Astrocyte (in vitro differentiated cells and primary cell): ENCODE measurements around the gene AFG1L. TPM values are rescaled to one million over a fixed set of nuclear protein-coding genes. Genes with fewer than 3 reads are reported as not detected.

ENCODE experiments used
- DNase-seq: peaks from one replicate; pipeline ENCODE4 v3.0.0-alpha.2; 2010; ENCODE audit warnings: low read depth
- FAIRE-seq: peaks from 2 replicates; lab custom pipeline; 2011; peaks lifted over from hg19 to GRCh38; lab: Jason Lieb, UNC
- H2AFZ ChIP-seq: 2 replicates; pipeline ENCODE4 v1.6.0; 2012; ENCODE audit warnings: low read depth, low read length, inconsistent platforms
- H3K27ac ChIP-seq: 2 replicates; pipeline ENCODE4 v1.5.1; 2011; ENCODE audit warnings: low read depth, low read length, inconsistent platforms
- H3K27me3 ChIP-seq: 2 replicates; pipeline ENCODE4 v1.6.0; 2011; ENCODE audit warnings: low read length, inconsistent platforms; ENCODE audit not compliant: insufficient read depth
- H3K36me3 ChIP-seq: 2 replicates; pipeline ENCODE4 v1.5.1; 2011; ENCODE audit warnings: low read length, inconsistent platforms; ENCODE audit not compliant: insufficient read depth
- H3K4me1 ChIP-seq: 2 replicates; pipeline ENCODE4 v1.5.1; 2011; ENCODE audit warnings: low read length, inconsistent platforms; ENCODE audit not compliant: insufficient read depth
- H3K4me2 ChIP-seq: 2 replicates; pipeline ENCODE4 v1.6.0; 2012; ENCODE audit warnings: low read length, inconsistent platforms
- H3K4me3 ChIP-seq: 2 replicates; pipeline ENCODE4 v1.5.1; 2011; ENCODE audit warnings: low read depth, mild to moderate bottlenecking, low read length, inconsistent platforms; ENCODE audit not compliant: insufficient read depth
- H3K79me2 ChIP-seq: 2 replicates; pipeline ENCODE4 v1.6.0; 2012; ENCODE audit warnings: mild to moderate bottlenecking, low read length, inconsistent platforms; ENCODE audit not compliant: insufficient read depth
- H3K9ac ChIP-seq: 2 replicates; pipeline ENCODE4 v1.6.0; 2012; ENCODE audit warnings: mild to moderate bottlenecking, low read length, inconsistent platforms
- H3K9me3 ChIP-seq: 2 replicates; pipeline ENCODE4 v1.5.1; 2012; ENCODE audit warnings: low read depth, mild to moderate bottlenecking, low read length, inconsistent platforms; ENCODE audit not compliant: insufficient read depth
- H4K20me1 ChIP-seq: 2 replicates; pipeline ENCODE4 v1.6.0; 2012; ENCODE audit warnings: low read length, inconsistent platforms; ENCODE audit not compliant: insufficient read depth
- H3K27ac Mint-ChIP-seq: one replicate; pipeline ENCODE4 v1.8.0; 2021; ENCODE audit warnings: mild to moderate bottlenecking, mixed read lengths; ENCODE audit not compliant: unreplicated experiment
- H3K27me3 Mint-ChIP-seq: one replicate; pipeline ENCODE4 v1.8.0; 2021; ENCODE audit warnings: low read depth, mixed read lengths; ENCODE audit not compliant: unreplicated experiment
- H3K36me3 Mint-ChIP-seq: one replicate; pipeline ENCODE4 v1.8.0; 2021; ENCODE audit warnings: low read depth, mixed read lengths; ENCODE audit not compliant: unreplicated experiment
- H3K4me1 Mint-ChIP-seq: one replicate; pipeline ENCODE4 v1.8.0; 2021; ENCODE audit warnings: low read depth, mixed read lengths; ENCODE audit not compliant: unreplicated experiment
- H3K4me3 Mint-ChIP-seq: one replicate; pipeline ENCODE4 v1.8.0; 2021; ENCODE audit warnings: mild to moderate bottlenecking, moderate library complexity, mixed read lengths; ENCODE audit not compliant: unreplicated experiment
- H3K9me3 Mint-ChIP-seq: one replicate; pipeline ENCODE4 v1.8.0; 2021; ENCODE audit warnings: mild to moderate bottlenecking, mixed read lengths; ENCODE audit not compliant: unreplicated experiment
- CTCF ChIP-seq: IDR thresholded peaks from 2 replicates; pipeline ENCODE4 v1.5.1; 2011; ENCODE audit warnings: low read depth, mild to moderate bottlenecking, inconsistent platforms, low read length, moderate library complexity; ENCODE audit not compliant: insufficient read depth
- EZH2 ChIP-seq: IDR thresholded peaks from 2 replicates; pipeline ENCODE4 v1.6.1; 2012; ENCODE audit warnings: mild to moderate bottlenecking, low read length, inconsistent platforms; ENCODE audit not compliant: insufficient read depth
- total RNA-seq: library from RNA; stranded (reverse); gene quantifications from 2 replicates; pipeline ENCODE4 v1.2.1, GENCODE V29; 2021

Gene AFG1L
- total RNA-seq, 1 donor from 2014 or later: 7.9 TPM

DNA sequence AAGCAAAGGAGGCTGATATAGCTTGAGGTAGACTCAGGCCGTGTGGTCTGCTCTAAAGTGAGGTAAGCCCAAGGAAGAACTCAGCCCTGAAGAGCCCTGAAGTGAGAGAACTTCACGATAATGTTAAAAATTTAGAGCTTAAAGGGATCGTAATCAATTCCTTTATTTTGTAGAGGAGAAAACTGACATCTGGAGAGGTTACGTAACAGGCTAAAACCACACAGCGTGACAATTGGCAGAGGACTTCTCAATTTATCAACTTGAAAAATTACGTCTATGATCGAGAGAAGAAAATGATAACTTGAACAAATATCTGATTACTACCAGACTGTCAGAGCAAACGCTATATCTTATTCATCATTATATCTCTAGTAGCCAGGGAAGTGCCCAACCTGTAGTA is 144.1 kb downstream of the AFG1L start:
- Histone ChIP-seq H3K79me2 (no peaks in the 10 kb centered on the region), H4K20me1 (no peaks in the 10 kb centered on the region), H2AFZ (no peak overlapping the region), H3K36me3 (no peaks in the 10 kb centered on the region), H3K4me2 (no peak overlapping the region), H3K9me3 (no peaks in the 10 kb centered on the region), H3K27me3 (no peaks in the 10 kb centered on the region), H3K27ac (no peak overlapping the region), H3K4me3 (no peak overlapping the region), H3K9ac (no peak overlapping the region), H3K4me1 (no peaks in the 10 kb centered on the region)
- no peaks in the 10 kb centered on the region for H3K9me3 Mint-ChIP-seq
- H3K4me3 Mint-ChIP-seq: no peak overlapping the region
- H3K36me3 Mint-ChIP-seq: peaks cover 2% of the 10 kb centered on the region
- H3K27me3 Mint-ChIP-seq: peaks cover 2% of the 10 kb centered on the region
- peaks cover 5% of the 10 kb centered on the region for H3K4me1 Mint-ChIP-seq
- DNase-seq: peak; percentile 10
- no peak for FAIRE-seq
- H3K27ac Mint-ChIP-seq: no peak overlapping the region
- TF ChIP-seq EZH2 (no peak), CTCF (no peak)

GRCh38 chr6:108441141-108441540 is 146.3 kb downstream of the AFG1L start:
- TF ChIP-seq EZH2 (no peak), CTCF (no peak)
- no peaks in the 10 kb centered on the region for H3K36me3 Mint-ChIP-seq
- peaks cover 5% of the 10 kb centered on the region for H3K4me1 Mint-ChIP-seq
- Histone ChIP-seq H3K27ac (no peak overlapping the region), H3K36me3 (no peaks in the 10 kb centered on the region), H3K4me2 (no peak overlapping the region), H3K4me1 (no peaks in the 10 kb centered on the region), H3K27me3 (no peaks in the 10 kb centered on the region), H2AFZ (no peak overlapping the region), H3K79me2 (no peaks in the 10 kb centered on the region), H3K9ac (no peak overlapping the region), H4K20me1 (no peaks in the 10 kb centered on the region), H3K9me3 (no peaks in the 10 kb centered on the region), H3K4me3 (no peak overlapping the region)
- no peak overlapping the region for H3K4me3 Mint-ChIP-seq
- H3K27me3 Mint-ChIP-seq: no peaks in the 10 kb centered on the region
- no peak overlapping the region for H3K27ac Mint-ChIP-seq
- DNase-seq: no peak
- H3K9me3 Mint-ChIP-seq: no peaks in the 10 kb centered on the region
- no peak for FAIRE-seq

DNA sequence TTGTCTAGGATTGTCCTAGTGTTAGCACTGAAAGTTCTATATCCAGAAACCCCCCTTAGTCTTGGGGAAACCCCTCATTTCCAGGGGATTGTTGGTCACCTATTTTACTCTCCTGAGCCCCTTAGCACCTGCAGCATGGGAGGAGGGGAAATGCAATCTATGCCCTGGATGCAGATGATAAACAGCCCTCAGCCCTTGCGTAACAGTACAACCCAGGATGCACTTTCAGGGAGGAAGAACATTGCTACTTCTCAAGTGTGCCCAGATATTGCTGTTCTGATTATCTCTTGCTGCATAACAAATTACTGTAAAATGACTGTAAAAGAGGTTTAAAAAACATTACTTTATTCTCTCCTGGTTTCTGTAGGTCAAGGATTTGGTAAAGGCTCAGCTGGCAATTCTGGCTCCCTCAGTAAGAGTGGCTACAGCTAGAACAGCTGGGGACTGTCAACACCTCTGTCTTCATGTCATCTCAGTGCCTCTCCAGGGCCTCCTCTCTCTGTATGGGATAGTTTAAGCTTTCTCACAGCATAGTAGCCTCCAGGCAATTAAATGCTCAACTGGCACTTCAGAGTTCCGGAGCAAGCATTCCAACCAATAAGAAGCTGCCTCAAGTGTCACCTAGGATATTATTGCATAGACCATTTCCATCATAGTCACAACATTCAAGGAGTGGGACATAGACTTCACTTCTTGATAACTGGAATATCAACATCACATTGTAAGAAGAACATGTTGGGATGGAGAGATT is 148.1 kb downstream of the AFG1L start:
- DNase-seq (no peak), FAIRE-seq (no peak)
- H3K4me1 ChIP-seq: no peaks in the 10 kb centered on the region
- no peaks in the 10 kb centered on the region for H4K20me1 ChIP-seq
- H2AFZ ChIP-seq: no peak overlapping the region
- no peak overlapping the region for H3K4me3 ChIP-seq
- TF ChIP-seq EZH2: no peak
- TF ChIP-seq CTCF: no peak
- H3K27me3 Mint-ChIP-seq: no peaks in the 10 kb centered on the region
- H3K9ac ChIP-seq: no peak overlapping the region
- no peaks in the 10 kb centered on the region for H3K27me3 ChIP-seq
- H3K9me3 ChIP-seq: no peaks in the 10 kb centered on the region
- H3K9me3 Mint-ChIP-seq: no peaks in the 10 kb centered on the region
- H3K4me2 ChIP-seq: no peak overlapping the region
- no peak overlapping the region for H3K4me3 Mint-ChIP-seq
- no peak overlapping the region for H3K27ac Mint-ChIP-seq
- no peaks in the 10 kb centered on the region for H3K36me3 ChIP-seq
- H3K36me3 Mint-ChIP-seq: no peaks in the 10 kb centered on the region
- H3K4me1 Mint-ChIP-seq: peaks cover 1% of the 10 kb centered on the region
- H3K27ac ChIP-seq: no peak overlapping the region
- no peaks in the 10 kb centered on the region for H3K79me2 ChIP-seq
